SU-DHL-6 (cell line): ENCODE data around the gene NBEA.

Source experiments
- H2AFZ ChIP-seq: fragments of 200-600 bp; sonication (generic); 2 replicates; pipeline ENCODE4 v1.6.1; 2014; ENCODE audit warnings: low read depth, mild to moderate bottlenecking, moderate library complexity, mixed read lengths, antibody characterized with exemption, low read length; ENCODE audit not compliant: severe bottlenecking
- H3F3A ChIP-seq: fragments of 200-600 bp; shearing (Covaris generic); 2 replicates; pipeline ENCODE4 v1.6.0; 2016; ENCODE audit warnings: antibody characterized with exemption, mild to moderate bottlenecking; ENCODE audit not compliant: insufficient read depth
- H3K27ac ChIP-seq: fragments of 200-600 bp; sonication (generic); 2 replicates; pipeline ENCODE4 v1.5.1; 2016; ENCODE audit warnings: low read depth, mild to moderate bottlenecking, low read length, moderate library complexity, mixed read lengths
- H3K27me3 ChIP-seq: fragments of 200-600 bp; sonication (generic), shearing (Covaris generic); 2 replicates; pipeline ENCODE4 v1.6.0; 2014; ENCODE audit warnings: mild to moderate bottlenecking, low read length
- H3K36me3 ChIP-seq: fragments of 200-600 bp; sonication (generic); 2 replicates; pipeline ENCODE4 v1.6.1; 2014; ENCODE audit warnings: mild to moderate bottlenecking, low read length, mixed read lengths
- H3K4me2 ChIP-seq: fragments of 300-600, 200-600 bp; shearing (Covaris generic), sonication (generic); 2 replicates; pipeline ENCODE4 v1.6.0; 2014; ENCODE audit warnings: low read length, low read depth, mild to moderate bottlenecking; ENCODE audit not compliant: poor library complexity, severe bottlenecking
- H3K4me3 ChIP-seq: fragments of 200-600 bp; sonication (generic); 2 replicates; pipeline ENCODE4 v1.5.1; 2014; ENCODE audit warnings: antibody characterized with exemption, low read length, mild to moderate bottlenecking, mixed read lengths; ENCODE audit not compliant: insufficient read depth, poor library complexity, severe bottlenecking
- H3K79me2 ChIP-seq: fragments of 200-600 bp; sonication (generic); 2 replicates; pipeline ENCODE4 v1.6.1; 2014; ENCODE audit warnings: mild to moderate bottlenecking, low read length, moderate library complexity; ENCODE audit not compliant: insufficient read depth
- H3K9ac ChIP-seq: fragments of 200-600 bp; sonication (generic); 2 replicates; pipeline ENCODE4 v1.7.0; 2014; ENCODE audit warnings: mild to moderate bottlenecking, low read length
- H3K9me2 ChIP-seq: fragments of 200-600 bp; sonication (generic); replicated peaks from 2 replicates; pipeline ENCODE4 v1.6.1; 2014; ENCODE audit warnings: low read length; ENCODE audit not compliant: insufficient read depth
- H3K9me3 ChIP-seq: fragments of 200-600 bp; sonication (generic); 2 replicates; pipeline ENCODE4 v1.6.1; 2014; ENCODE audit warnings: low read length, mixed read lengths; ENCODE audit not compliant: insufficient read depth
- H4K20me1 ChIP-seq: fragments of 200-600 bp; sonication (generic); 2 replicates; pipeline ENCODE4 v1.6.1; 2014; ENCODE audit warnings: low read depth, mild to moderate bottlenecking, antibody characterized with exemption, low read length, moderate library complexity, mixed read lengths
- EZH2phosphoT487 ChIP-seq: fragments of 200-600 bp; sonication (generic), shearing (Covaris generic); conservative IDR thresholded peaks from 2 replicates; pipeline ENCODE4 v1.6.1; 2018; ENCODE audit warnings: mild to moderate bottlenecking, antibody characterized with exemption, low read length, moderate library complexity, mixed read lengths
- TF ChIP-seq, protein P1 (sequence below): fragments of 200-600 bp; sonication (generic); IDR thresholded peaks from one replicate; pipeline ENCODE4 v1.5.1; 2017; ENCODE audit warnings: antibody characterized with exemption, mild to moderate bottlenecking, low read length, moderate library complexity; ENCODE audit not compliant: insufficient read depth, poor library complexity, severe bottlenecking

NBEA gene

GRCh38 chr13:35518337-35518946, 576.4 kb downstream of the NBEA start:
- Histone ChIP-seq H3K36me3 (no peaks in the 10 kb centered on the region), H3K9me2 (no peaks in the 10 kb centered on the region), H3F3A (no peaks in the 10 kb centered on the region), H3K27me3 (no peaks in the 10 kb centered on the region), H3K4me3 (no peak overlapping the region), H3K27ac (no peak overlapping the region), H4K20me1 (no peaks in the 10 kb centered on the region), H3K4me2 (no peak overlapping the region), H2AFZ (no peak overlapping the region), H3K79me2 (no peaks in the 10 kb centered on the region), H3K9me3 (no peaks in the 10 kb centered on the region), H3K9ac (no peak overlapping the region)
- TF ChIP-seq EZH2phosphoT487, result no peak
- TF ChIP-seq, protein P1, sequence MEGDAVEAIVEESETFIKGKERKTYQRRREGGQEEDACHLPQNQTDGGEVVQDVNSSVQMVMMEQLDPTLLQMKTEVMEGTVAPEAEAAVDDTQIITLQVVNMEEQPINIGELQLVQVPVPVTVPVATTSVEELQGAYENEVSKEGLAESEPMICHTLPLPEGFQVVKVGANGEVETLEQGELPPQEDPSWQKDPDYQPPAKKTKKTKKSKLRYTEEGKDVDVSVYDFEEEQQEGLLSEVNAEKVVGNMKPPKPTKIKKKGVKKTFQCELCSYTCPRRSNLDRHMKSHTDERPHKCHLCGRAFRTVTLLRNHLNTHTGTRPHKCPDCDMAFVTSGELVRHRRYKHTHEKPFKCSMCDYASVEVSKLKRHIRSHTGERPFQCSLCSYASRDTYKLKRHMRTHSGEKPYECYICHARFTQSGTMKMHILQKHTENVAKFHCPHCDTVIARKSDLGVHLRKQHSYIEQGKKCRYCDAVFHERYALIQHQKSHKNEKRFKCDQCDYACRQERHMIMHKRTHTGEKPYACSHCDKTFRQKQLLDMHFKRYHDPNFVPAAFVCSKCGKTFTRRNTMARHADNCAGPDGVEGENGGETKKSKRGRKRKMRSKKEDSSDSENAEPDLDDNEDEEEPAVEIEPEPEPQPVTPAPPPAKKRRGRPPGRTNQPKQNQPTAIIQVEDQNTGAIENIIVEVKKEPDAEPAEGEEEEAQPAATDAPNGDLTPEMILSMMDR, result no peak

GRCh38 chr13:35524171-35524570, 582.1 kb downstream of the NBEA start:
- Histone ChIP-seq H4K20me1 (no peaks in the 10 kb centered on the region), H3F3A (no peaks in the 10 kb centered on the region), H3K27ac (no peak overlapping the region), H2AFZ (no peak overlapping the region), H3K36me3 (no peaks in the 10 kb centered on the region), H3K9ac (no peak overlapping the region), H3K4me3 (no peak overlapping the region), H3K9me2 (no peaks in the 10 kb centered on the region), H3K27me3 (no peaks in the 10 kb centered on the region), H3K4me2 (no peak overlapping the region), H3K9me3 (no peaks in the 10 kb centered on the region), H3K79me2 (no peaks in the 10 kb centered on the region)
- TF ChIP-seq, protein P1, result no peak
- TF ChIP-seq EZH2phosphoT487, result no peak

DNA sequence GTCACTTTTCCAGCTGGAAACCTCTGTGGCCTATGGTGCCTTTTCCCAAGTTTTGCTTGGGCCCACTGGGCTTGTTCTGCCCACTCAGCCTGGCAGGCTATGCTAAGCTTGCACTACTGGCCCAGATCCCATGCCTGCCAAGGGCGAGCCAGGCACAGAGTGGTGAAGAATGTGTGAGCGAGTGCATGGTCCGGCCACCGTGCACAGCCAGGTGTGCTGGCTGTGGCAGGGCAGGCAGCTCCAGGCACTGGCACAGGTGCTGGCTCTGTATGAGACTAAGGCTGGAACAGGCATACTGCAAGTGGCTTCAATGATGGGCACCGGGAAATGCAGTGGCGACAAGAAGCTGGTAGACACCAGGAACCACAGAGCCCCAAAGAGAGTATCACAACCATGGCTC, 584.5 kb downstream of the NBEA start:
- H3K27me3 ChIP-seq, result no peaks in the 10 kb centered on the region
- H3K27ac ChIP-seq, result no peak overlapping the region
- no peak overlapping the region for H2AFZ ChIP-seq
- H3K9me3 ChIP-seq, result no peaks in the 10 kb centered on the region
- no peak overlapping the region for H3K4me2 ChIP-seq
- no peaks in the 10 kb centered on the region for H3K9me2 ChIP-seq
- H3K9ac ChIP-seq, result no peak overlapping the region
- H3K4me3 ChIP-seq, result no peak overlapping the region
- no peaks in the 10 kb centered on the region for H4K20me1 ChIP-seq
- TF ChIP-seq, protein P1, result no peak
- TF ChIP-seq EZH2phosphoT487, result no peak
- no peaks in the 10 kb centered on the region for H3K79me2 ChIP-seq
- H3F3A ChIP-seq, result no peaks in the 10 kb centered on the region
- H3K36me3 ChIP-seq, result no peaks in the 10 kb centered on the region
